Adrenal gland (tissue), 12 donors: ENCODE data around the gene CDK8. TPM values are rescaled to one million over a fixed set of nuclear protein-coding genes. Genes with fewer than 3 reads are reported as not detected.
A peak's percentile ranks its signal among the peaks of the same experiment; 100 is the strongest.

Experiments used
- DNase-seq, 7 donors: peaks; one replicate each; pipeline ENCODE4 v3.0.0-alpha.2; 2019 to 2020
- H3K27ac ChIP-seq, 5 donors: fragments of 200-600 bp; sonication (generic) in 4 of 5; 1 replicate in 3 of 5; 2 replicates in 2 of 5; pipeline versions ENCODE4 v1.5.1 to v1.8.0; 2016 to 2020; ENCODE audit warnings: mild to moderate bottlenecking in 1 of 5
- H3K27me3 ChIP-seq: fragments of 200-600 bp; 2 replicates; pipeline ENCODE4 v1.8.0; 2021
- H3K36me3 ChIP-seq, 2 donors: fragments of 200-600 bp; replicated peaks in 1 of 2; 1 replicate in 1 of 2; 2 replicates in 1 of 2; pipeline versions ENCODE4 v1.5.1 to v1.8.0; 2018 to 2022
- H3K4me1 ChIP-seq, 2 donors: fragments of 200-600 bp; replicated peaks in 1 of 2; 1 replicate in 1 of 2; 2 replicates in 1 of 2; pipeline versions ENCODE4 v1.5.1 to v1.8.0; 2018 to 2021
- H3K4me3 ChIP-seq, 4 donors: fragments of 200-600 bp; sonication (generic) in 3 of 4; one replicate each; pipeline ENCODE4 v1.5.1; 2016 to 2018
- H3K9me3 ChIP-seq, 3 donors: fragments of 200-600 bp; sonication (generic) in 1 of 3; replicated peaks in 1 of 3; 1 replicate in 2 of 3; 2 replicates in 1 of 3; pipeline versions ENCODE4 v1.5.1 to v1.8.0; 2016 to 2021
- POLR2A ChIP-seq, 2 donors: fragments of 450-650 bp; IDR thresholded peaks; one replicate each; pipeline ENCODE4 v1.6.1; 2017; ENCODE audit warnings: antibody characterized with exemption in 2 of 2, mild to moderate bottlenecking in 2 of 2, moderate library complexity in 1 of 2
- WGBS, 4 donors: extraction: QIAGEN DNeasy Blood & Tissue Kit in 2 of 4; methylation state at CpG; one replicate each; pipeline versions ENCODE4 v1.1.5 to v1.1.7; 2013 to 2017; 5-methylcytosine and 5-hydroxymethylcytosine counted together
- intact Hi-C, 2 donors: fragments of 100-400 bp; cut with DNase I; formaldehyde crosslinking; loops; one replicate each; pipeline versions ENCODE4 v1.14.1 to v1.15.0; 2022 to 2023
- polyA plus RNA-seq, 3 donors: library from polyadenylated mRNA; stranded (reverse); fragments of 200-250 nt in 2 of 3; fragments of 350-450 nt in 1 of 3; fragmentation: Illumina TruSeq in 1 of 3; extraction: RNeasy Lipid Tissue Mini Kit (QIAGEN cat#74804) in 1 of 3; gene quantifications; one replicate each; pipeline ENCODE4 v1.2.3, GENCODE V29; 2013 to 2014
- total RNA-seq, 9 donors: library from RNA; depleted of rRNA in 4 of 9; stranded (reverse); fragments of >200 nt in 4 of 9; fragments of 120-200 nt in 1 of 9; fragmentation: NEBNext Ultra II Directional in 1 of 9; extraction: Animal tissue kit (Norgen Biotek cat#: 25700) in 1 of 9; gene quantifications; one replicate each; pipeline versions ENCODE4 v1.1.0 to v1.2.4, GENCODE V29; 2013 to 2023
- TF ChIP-seq, protein P1 (sequence below), 6 experiments: fragments of 450-650 bp in 4 of 6; fragments of 200-600 bp in 2 of 6; sonication (generic) in 1 of 6; IDR thresholded peaks; 1 replicate in 5 of 6; 2 replicates in 1 of 6; pipeline versions ENCODE4 v1.5.1 to v1.8.0; 2016 to 2021; ENCODE audit warnings: antibody characterized with exemption in 6 of 6, mild to moderate bottlenecking in 2 of 6, moderate library complexity in 1 of 6
- donor health status: healthy with polysubstance abuse.
- donor health status: Bipolar disorder and iron deficiency.
- donor health status: DM: yes; HTN: yes; CAD: no.
- donor health status: DM: no; HTN: no; CAD: no.
- donor health status: DM: no; HTN: no; CAD: no.
- donor health status: DM: yes; HTN: yes; CAD: no.

The CDK8 gene
- total and polyA plus RNA-seq, 12 donors, result 7.7 to 65.4 (median 11.3) TPM

DNA sequence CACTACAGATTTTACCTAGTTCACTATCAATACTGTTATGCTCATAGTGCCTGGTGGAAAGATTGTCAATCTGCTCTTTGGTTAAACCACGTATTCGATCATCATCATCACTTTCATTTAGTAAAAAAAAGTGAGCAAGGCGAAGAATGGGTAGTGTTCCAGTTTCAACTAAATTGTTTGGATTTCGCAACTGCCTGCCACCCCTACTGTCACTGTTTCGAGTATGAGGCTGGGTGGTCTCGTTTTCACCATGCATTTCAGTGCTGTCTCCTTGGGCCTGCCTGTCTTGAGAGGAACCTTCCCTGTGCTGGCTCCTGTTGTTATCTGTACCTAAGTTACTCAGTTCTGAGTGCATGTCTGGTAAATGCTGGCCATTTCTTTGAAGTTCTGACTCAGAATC lies 39.9 kb upstream of the CDK8 start:
- H3K27me3 ChIP-seq, result no peaks in the 10 kb centered on the region
- no peak for DNase-seq
- intact Hi-C loops, result no loop called here
- no peaks in the 10 kb centered on the region for H3K4me1 ChIP-seq
- TF ChIP-seq, protein P1, sequence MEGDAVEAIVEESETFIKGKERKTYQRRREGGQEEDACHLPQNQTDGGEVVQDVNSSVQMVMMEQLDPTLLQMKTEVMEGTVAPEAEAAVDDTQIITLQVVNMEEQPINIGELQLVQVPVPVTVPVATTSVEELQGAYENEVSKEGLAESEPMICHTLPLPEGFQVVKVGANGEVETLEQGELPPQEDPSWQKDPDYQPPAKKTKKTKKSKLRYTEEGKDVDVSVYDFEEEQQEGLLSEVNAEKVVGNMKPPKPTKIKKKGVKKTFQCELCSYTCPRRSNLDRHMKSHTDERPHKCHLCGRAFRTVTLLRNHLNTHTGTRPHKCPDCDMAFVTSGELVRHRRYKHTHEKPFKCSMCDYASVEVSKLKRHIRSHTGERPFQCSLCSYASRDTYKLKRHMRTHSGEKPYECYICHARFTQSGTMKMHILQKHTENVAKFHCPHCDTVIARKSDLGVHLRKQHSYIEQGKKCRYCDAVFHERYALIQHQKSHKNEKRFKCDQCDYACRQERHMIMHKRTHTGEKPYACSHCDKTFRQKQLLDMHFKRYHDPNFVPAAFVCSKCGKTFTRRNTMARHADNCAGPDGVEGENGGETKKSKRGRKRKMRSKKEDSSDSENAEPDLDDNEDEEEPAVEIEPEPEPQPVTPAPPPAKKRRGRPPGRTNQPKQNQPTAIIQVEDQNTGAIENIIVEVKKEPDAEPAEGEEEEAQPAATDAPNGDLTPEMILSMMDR (IDR thresholded peaks at IDR 0.05), result no peak
- TF ChIP-seq POLR2A (IDR thresholded peaks at IDR 0.05), result no peak
- H3K36me3 ChIP-seq, result peaks cover 0 to 84% of the 10 kb centered on the region in 2 donors
- no peak overlapping the region for H3K27ac ChIP-seq
- WGBS, 4 donors, result 88 to 95% (median 93%) methylated on average over 6 of the region's 6 CpGs
- no peak overlapping the region for H3K4me3 ChIP-seq
- no peaks in the 10 kb centered on the region for H3K9me3 ChIP-seq

DNA sequence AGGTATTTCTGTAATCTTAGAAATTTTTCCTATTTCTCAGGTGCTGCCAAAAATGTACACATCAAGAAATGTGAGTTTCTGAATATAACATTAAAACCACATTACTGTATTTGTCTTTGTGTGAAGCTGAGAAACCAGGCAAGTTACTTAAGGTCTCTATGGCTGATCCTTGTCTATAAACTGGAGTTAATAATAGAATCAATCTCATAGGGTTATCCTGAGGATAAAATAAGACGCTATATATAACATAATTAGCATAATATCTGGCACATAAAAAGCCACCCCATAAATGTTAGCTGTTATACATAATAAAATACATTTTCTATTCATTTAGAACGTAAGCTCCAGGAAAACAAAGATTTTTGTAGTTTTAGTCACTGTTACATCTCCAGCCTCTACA lies 37.9 kb upstream of the CDK8 start:
- Histone ChIP-seq H3K27ac (no peak overlapping the region), H3K4me1 (peaks cover 10 to 20% of the 10 kb centered on the region in 2 donors), H3K36me3 (peaks cover 0 to 80% of the 10 kb centered on the region in 2 donors), H3K9me3 (no peaks in the 10 kb centered on the region), H3K4me3 (no peak overlapping the region), H3K27me3 (no peaks in the 10 kb centered on the region)
- intact Hi-C loops, result no loop called here
- TF ChIP-seq, protein P1 (IDR thresholded peaks at IDR 0.05), result no peak
- DNase-seq, result no peak
- 92 to 98% (median 94%) methylated on average over 2 of the region's 2 CpGs for WGBS, 4 donors

DNA sequence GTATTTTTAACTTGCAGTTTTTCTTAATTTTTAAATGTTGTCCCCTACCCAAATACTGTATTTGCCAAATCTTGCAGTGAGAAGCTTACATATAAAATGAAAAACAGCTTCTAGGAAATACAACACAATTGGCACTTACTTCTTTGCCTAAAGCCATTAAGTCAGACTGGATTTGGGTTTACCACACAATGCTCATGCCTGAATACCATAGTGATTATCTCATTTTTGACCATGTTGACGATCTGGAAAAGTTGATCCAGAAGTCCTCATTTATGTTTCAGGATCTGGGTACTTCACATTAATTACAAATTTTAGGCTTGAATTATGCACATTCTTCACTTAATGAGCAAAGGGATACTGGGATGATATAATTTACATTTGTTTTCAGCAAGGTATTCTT lies 34.2 kb upstream of the CDK8 start:
- no peak overlapping the region for H3K27ac ChIP-seq
- 74 to 90% (median 84%) methylated on average over 1 of the region's 1 CpG for WGBS, 4 donors
- H3K4me3 ChIP-seq, result no peak overlapping the region
- H3K36me3 ChIP-seq, result peaks cover 0 to 45% of the 10 kb centered on the region in 2 donors
- no peak for TF ChIP-seq POLR2A (IDR thresholded peaks at IDR 0.05)
- TF ChIP-seq, protein P1 (IDR thresholded peaks at IDR 0.05), result no peak
- H3K27me3 ChIP-seq, result no peaks in the 10 kb centered on the region
- no peaks in the 10 kb centered on the region for H3K9me3 ChIP-seq
- intact Hi-C loops, result no loop called here
- no peak for DNase-seq
- peaks cover 11 to 26% of the 10 kb centered on the region in 2 donors for H3K4me1 ChIP-seq

DNA sequence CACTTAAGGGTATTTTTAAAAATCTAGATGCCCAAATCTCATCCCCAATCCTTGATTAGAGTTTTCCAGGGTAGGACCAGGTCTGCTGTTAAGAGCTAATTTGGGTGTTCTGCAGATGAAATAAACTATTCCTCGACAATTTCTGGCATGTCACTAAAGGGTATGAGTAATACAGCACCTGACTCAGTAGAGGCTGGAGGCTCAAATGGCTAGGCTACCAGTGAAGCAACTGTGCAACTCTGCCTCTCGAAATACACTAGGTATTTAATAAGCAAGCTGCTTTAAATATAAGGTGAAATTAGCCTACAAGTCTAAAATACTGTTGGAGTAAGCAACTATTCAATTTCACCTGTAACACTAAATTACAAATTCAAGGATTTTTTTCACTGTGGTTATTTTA lies 33.4 kb upstream of the CDK8 start:
- peak overlapping the region in 1 of 5 donors; percentile 10 for H3K27ac ChIP-seq
- intact Hi-C loops, result no loop called here
- H3K4me1 ChIP-seq, result peaks cover 11 to 26% of the 10 kb centered on the region in 2 donors
- 55 to 65% (median 60%) methylated on average over 2 of the region's 2 CpGs for WGBS, 4 donors
- peak overlapping the region in 2 of 4 donors; percentile 51 to 71 for H3K4me3 ChIP-seq
- H3K27me3 ChIP-seq, result no peaks in the 10 kb centered on the region
- no peaks in the 10 kb centered on the region for H3K9me3 ChIP-seq
- DNase-seq, result peak in 4 of 7 donors; percentile 18 to 32 (median 28)
- TF ChIP-seq, protein P1 (IDR thresholded peaks at IDR 0.05), result no peak
- peak in 1 of 2 donors; percentile 47 for TF ChIP-seq POLR2A (IDR thresholded peaks at IDR 0.05)
- H3K36me3 ChIP-seq, result peaks cover 0 to 36% of the 10 kb centered on the region in 2 donors
